IMR-90 (cell line): ENCODE results near the gene FOXI1. TPM values are rescaled to one million over a fixed set of nuclear protein-coding genes. Genes with fewer than 3 reads are reported as not detected.

Experiments used
- ATAC-seq: fragments of 200-7000 bp; cut with Tn5 transposase; 2 replicates; pipeline ENCODE4 v1.9.1; 2020; ENCODE audit warnings: low read depth, mild to moderate bottlenecking, moderate library complexity
- BruUV-seq: library from RNA; stranded (reverse); fragments of 400-500 nt; replicated peaks from 2 replicates; lab custom pipeline; 2021; lab: Mats Ljungman, UMichigan
- CTCF ChIA-PET: fragments of 300-600 bp; formaldehyde crosslinking; extraction: SDS; loops from one replicate; lab custom pipeline; 2021; ENCODE audit warnings: antibody characterized with exemption; lab: Yijun Ruan, JAX
- POLR2A ChIA-PET: fragments of 300-600 bp; sonication (Branson Sonifier 250); formaldehyde crosslinking; loops from one replicate; lab custom pipeline; 2022; ENCODE audit warnings: antibody characterized with exemption; ENCODE audit not compliant: unreplicated experiment; lab: Charles Lee
- DNase-seq: peaks from one replicate; pipeline ENCODE4 v3.0.0; 2013
- H2AFZ ChIP-seq: replicated peaks from 2 replicates; pipeline ENCODE3; 2013; ENCODE audit warnings: low read length, mild to moderate bottlenecking; ENCODE audit not compliant: poor library complexity
- H2AK5ac ChIP-seq: 2 replicates; pipeline ENCODE4 v1.6.1; 2013; ENCODE audit warnings: low read depth, low read length, inconsistent platforms
- H2AK9ac ChIP-seq: replicated peaks from 2 replicates; pipeline ENCODE3; 2013; ENCODE audit warnings: mild to moderate bottlenecking, low read depth, low read length, moderate library complexity; ENCODE audit not compliant: poor library complexity
- H2BK120ac ChIP-seq: 2 replicates; pipeline ENCODE4 v1.6.1; 2013; ENCODE audit warnings: low read depth, low read length, inconsistent platforms
- H2BK15ac ChIP-seq: 3 replicates; pipeline ENCODE4 v1.6.1; 2013; ENCODE audit warnings: low read depth, low read length, inconsistent platforms
- H2BK20ac ChIP-seq: 2 replicates; pipeline ENCODE4 v1.6.1; 2013; ENCODE audit warnings: low read depth, mild to moderate bottlenecking, inconsistent platforms, low read length, moderate library complexity
- H2BK5ac ChIP-seq: 2 replicates; pipeline ENCODE4 v1.6.1; 2013; ENCODE audit warnings: mild to moderate bottlenecking, low read depth, low read length, inconsistent platforms; ENCODE audit not compliant: poor library complexity, severe bottlenecking
- H3K14ac ChIP-seq: replicated peaks from 2 replicates; pipeline ENCODE4 v1.6.1; 2013; ENCODE audit warnings: low read depth, low read length, inconsistent platforms
- H3K18ac ChIP-seq: 2 replicates; pipeline ENCODE4 v1.6.1; 2013; ENCODE audit warnings: low read depth, low read length, control low read depth
- H3K23ac ChIP-seq: 2 replicates; pipeline ENCODE4 v1.6.1; 2013; ENCODE audit warnings: low read depth, low read length, inconsistent platforms
- H3K27ac ChIP-seq: 2 replicates; pipeline ENCODE4 v1.5.1; 2013; ENCODE audit warnings: mild to moderate bottlenecking, control low read depth, low read length; ENCODE audit not compliant: insufficient read depth
- H3K27me3 ChIP-seq: 2 replicates; pipeline ENCODE4 v1.6.1; 2013; ENCODE audit warnings: low read length; ENCODE audit not compliant: control insufficient read depth, insufficient read depth
- H3K36me3 ChIP-seq: 2 replicates; pipeline ENCODE4 v1.6.1; 2013; ENCODE audit warnings: low read length, mixed read lengths; ENCODE audit not compliant: control insufficient read depth, insufficient read depth
- H3K4ac ChIP-seq: 2 replicates; pipeline ENCODE4 v1.6.1; 2013; ENCODE audit warnings: low read depth, low read length, inconsistent platforms
- H3K4me1 ChIP-seq: 2 replicates; pipeline ENCODE4 v1.6.1; 2013; ENCODE audit warnings: low read length, mixed read lengths; ENCODE audit not compliant: control insufficient read depth, insufficient read depth
- H3K4me2 ChIP-seq: 2 replicates; pipeline ENCODE4 v1.6.1; 2013; ENCODE audit warnings: low read depth, mild to moderate bottlenecking, control low read depth, low read length, moderate library complexity
- H3K4me3 ChIP-seq: 2 replicates; pipeline ENCODE4 v1.5.1; 2013; ENCODE audit warnings: low read depth, mild to moderate bottlenecking, control low read depth, low read length, moderate library complexity; ENCODE audit not compliant: insufficient read depth
- H3K56ac ChIP-seq: 2 replicates; pipeline ENCODE4 v1.6.1; 2013; ENCODE audit warnings: low read length, inconsistent platforms; ENCODE audit not compliant: insufficient read depth; ENCODE audit errors: extremely low read depth
- H3K79me1 ChIP-seq, 2 experiments: 2 replicates each; pipeline ENCODE4 v1.6.1; 2013; ENCODE audit warnings: low read length in 2 of 2, inconsistent platforms in 1 of 2, low read depth in 1 of 2
- H3K9ac ChIP-seq: 2 replicates; pipeline ENCODE4 v1.6.1; 2013; ENCODE audit warnings: low read depth, low read length, control low read depth
- H3K9me1 ChIP-seq: 2 replicates; pipeline ENCODE4 v1.6.1; 2013; ENCODE audit warnings: low read length, inconsistent platforms; ENCODE audit not compliant: insufficient read depth
- H3K9me3 ChIP-seq: 2 replicates; pipeline ENCODE4 v1.6.1; 2013; ENCODE audit warnings: low read length; ENCODE audit not compliant: control insufficient read depth, insufficient read depth
- H4K20me1 ChIP-seq: 2 replicates; pipeline ENCODE4 v1.6.1; 2013; ENCODE audit warnings: low read length, inconsistent platforms; ENCODE audit not compliant: insufficient read depth
- H4K5ac ChIP-seq: 2 replicates; pipeline ENCODE4 v1.6.1; 2013; ENCODE audit warnings: mild to moderate bottlenecking, low read depth, low read length, control low read depth
- H4K8ac ChIP-seq, 2 experiments: 2 replicates each; pipeline ENCODE4 v1.6.1; 2013; ENCODE audit warnings: low read depth in 2 of 2, low read length in 2 of 2, control low read depth in 1 of 2, inconsistent platforms in 1 of 2
- H4K91ac ChIP-seq: 2 replicates; pipeline ENCODE4 v1.6.1; 2013; ENCODE audit warnings: low read depth, low read length, inconsistent platforms; ENCODE audit not compliant: insufficient read depth
- CTCF ChIP-seq: conservative IDR thresholded peaks from 2 replicates; pipeline ENCODE4 v1.5.1; 2012; ENCODE audit warnings: mild to moderate bottlenecking, low read depth, low read length, improper control_type of control experiment
- ELK1 ChIP-seq: fragments of 150-350 bp; IDR thresholded peaks from 2 replicates; pipeline ENCODE4 v1.6.1; 2016; ENCODE audit warnings: low read depth, mild to moderate bottlenecking, low read length, moderate library complexity, borderline replicate concordance
- FOS ChIP-seq: fragments of 150-350 bp; IDR thresholded peaks from 2 replicates; pipeline ENCODE4 v1.6.1; 2016; ENCODE audit warnings: low read depth, low read length
- MAFK ChIP-seq: IDR thresholded peaks from 2 replicates; pipeline ENCODE4 v1.6.1; 2012; ENCODE audit warnings: low read depth, low read length, improper control_type of control experiment
- MXI1 ChIP-seq: IDR thresholded peaks from 2 replicates; pipeline ENCODE4 v1.6.1; 2012; ENCODE audit warnings: low read depth, mild to moderate bottlenecking, low read length, moderate library complexity, borderline replicate concordance
- RCOR1 ChIP-seq: IDR thresholded peaks from 2 replicates; pipeline ENCODE4 v1.6.1; 2012; ENCODE audit warnings: mild to moderate bottlenecking, low read length, improper control_type of control experiment; ENCODE audit not compliant: insufficient replicate concordance
- SMC3 ChIP-seq: fragments of 150-350 bp; IDR thresholded peaks from 2 replicates; pipeline ENCODE4 v1.6.1; 2016; ENCODE audit warnings: low read depth, mild to moderate bottlenecking, antibody characterized with exemption, low read length, moderate library complexity
- WGBS, 2 experiments: methylation state at CpG; one replicate each; pipeline versions ENCODE4 v1.1.5 to v1.1.7; 2013; ENCODE audit warnings: missing lambda C conversion rate in 2 of 2; ENCODE audit not compliant: insufficient read length in 1 of 2; ENCODE audit errors: extremely low coverage in 2 of 2; 5-methylcytosine and 5-hydroxymethylcytosine counted together
- dilution Hi-C: fragments of 300-500 bp; cut with HindIII; formaldehyde crosslinking; loops from one replicate; pipeline ENCODE4 v1.14.3; 2018; ENCODE audit warnings: low sequenced_read_pairs; ENCODE audit not compliant: unreplicated experiment
- in situ Hi-C: fragments of 300-500 bp; cut with MboI; formaldehyde crosslinking; loops from 3 replicates; pipeline ENCODE4 v1.14.3; 2019; ENCODE audit warnings: low sequenced_read_pairs, inconsistent platforms, mixed read lengths
- intact Hi-C: fragments of 100-400 bp; cut with micrococcal nuclease; formaldehyde crosslinking; loops from 2 replicates; pipeline ENCODE4 v1.10.0; 2022
- polyA plus RNA-seq, 3 experiments: library from polyadenylated mRNA; depleted of rRNA; stranded (reverse); fragments of >200 nt; gene quantifications; 2 replicates each; pipeline ENCODE4 v1.2.3, GENCODE V29; 2012; ENCODE audit warnings: low replicate concordance in 1 of 3
- total RNA-seq: library from RNA; depleted of rRNA; stranded (reverse); fragments of >200 nt; gene quantifications from 2 replicates; pipeline ENCODE4 v1.2.3, GENCODE V29; 2012
- TF ChIP-seq, protein P1 (sequence below): fragments of 150-350 bp; IDR thresholded peaks from 2 replicates; pipeline ENCODE4 v1.6.1; 2017; ENCODE audit warnings: mild to moderate bottlenecking, antibody characterized with exemption, low read length, low read depth

The FOXI1 gene
- total and polyA plus RNA-seq, 2 of the 4 experiments (the other 2 are of a cell fraction) = not detected

GRCh38 chr5:170059221-170059620 lies 46.5 kb upstream of the FOXI1 start:
- Histone ChIP-seq H4K20me1 (no peaks in the 10 kb centered on the region), H3K9ac (no peak overlapping the region), H3K36me3 (no peaks in the 10 kb centered on the region), H3K56ac (no peak overlapping the region), H2BK120ac (no peak overlapping the region), H3K4me2 (no peak overlapping the region), H3K9me1 (no peaks in the 10 kb centered on the region), H3K4me3 (no peak overlapping the region), H4K91ac (no peak overlapping the region), H2AK5ac (no peak overlapping the region), H3K27me3 (no peaks in the 10 kb centered on the region; the same call in 1 of the 2 replicates), H3K14ac (no peak overlapping the region), H3K27ac (no peak overlapping the region), H4K8ac (no peak overlapping the region), H2BK5ac (no peak overlapping the region), H3K79me1 (no peaks in the 10 kb centered on the region), H2AK9ac (no peak overlapping the region), H3K23ac (no peak overlapping the region), H2AFZ (no peak overlapping the region), H3K9me3 (no peaks in the 10 kb centered on the region), H3K4me1 (no peaks in the 10 kb centered on the region), H3K4ac (no peak overlapping the region), H4K5ac (no peak overlapping the region), H2BK15ac (no peak overlapping the region), H2BK20ac (no peak overlapping the region), H3K18ac (no peak overlapping the region)
- no TSS peak for BruUV-seq
- no CpG with 5 or more reads among the region's 1 CpG for WGBS, 2 experiments
- CTCF ChIA-PET = interaction anchor here (0.7 kb wide), 1 partner anchor 1591 kb away, joined by 3 read pairs; no protein-coding TSS in a partner anchor
- TF ChIP-seq FOS (no peak), ELK1 (no peak), MXI1 (no peak), CTCF (no peak), RCOR1 (no peak), MAFK (no peak), SMC3 (no peak)
- TF ChIP-seq, protein P1, sequence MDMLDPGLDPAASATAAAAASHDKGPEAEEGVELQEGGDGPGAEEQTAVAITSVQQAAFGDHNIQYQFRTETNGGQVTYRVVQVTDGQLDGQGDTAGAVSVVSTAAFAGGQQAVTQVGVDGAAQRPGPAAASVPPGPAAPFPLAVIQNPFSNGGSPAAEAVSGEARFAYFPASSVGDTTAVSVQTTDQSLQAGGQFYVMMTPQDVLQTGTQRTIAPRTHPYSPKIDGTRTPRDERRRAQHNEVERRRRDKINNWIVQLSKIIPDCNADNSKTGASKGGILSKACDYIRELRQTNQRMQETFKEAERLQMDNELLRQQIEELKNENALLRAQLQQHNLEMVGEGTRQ = no peak
- DNase-seq = no peak
- dilution Hi-C loops = no loop called here
- intact Hi-C loops = no loop called here
- POLR2A ChIA-PET = no interaction called here
- no peak for ATAC-seq
- in situ Hi-C loops = no loop called here
